Liver (tissue), 3 donors: ENCODE measurements around the gene TAS1R1.

ENCODE experiments used
- FOXA1 ChIP-seq: IDR thresholded peaks from 2 replicates; pipeline ENCODE4 v1.6.1; 2016; ENCODE audit warnings: antibody characterized with exemption
- GABPA ChIP-seq, 2 donors: IDR thresholded peaks in 1 of 2; conservative IDR thresholded peaks in 1 of 2; 2 replicates each; pipeline ENCODE4 v1.6.1; 2016; ENCODE audit warnings: antibody characterized with exemption in 2 of 2, mild to moderate bottlenecking in 1 of 2, moderate library complexity in 1 of 2
- JUND ChIP-seq, 2 donors: IDR thresholded peaks; 2 replicates each; pipeline ENCODE4 v1.6.1; 2016; ENCODE audit warnings: antibody characterized with exemption in 2 of 2
- NR2F2 ChIP-seq: IDR thresholded peaks from 2 replicates; pipeline ENCODE4 v1.6.1; 2016; ENCODE audit warnings: antibody characterized with exemption
- RAD21 ChIP-seq, 2 donors: IDR thresholded peaks; 2 replicates each; pipeline ENCODE4 v1.6.1; 2016; ENCODE audit warnings: antibody characterized with exemption in 2 of 2, mild to moderate bottlenecking in 2 of 2
- RXRA ChIP-seq, 2 donors: IDR thresholded peaks; 2 replicates each; pipeline ENCODE4 v1.6.1; 2017 to 2018; ENCODE audit warnings: antibody characterized with exemption in 2 of 2, mild to moderate bottlenecking in 1 of 2
- SP1 ChIP-seq: IDR thresholded peaks from 2 replicates; pipeline ENCODE4 v1.6.1; 2018; ENCODE audit warnings: antibody characterized with exemption, mild to moderate bottlenecking
- TAF1 ChIP-seq: conservative IDR thresholded peaks from 2 replicates; pipeline ENCODE4 v1.6.1; 2016; ENCODE audit warnings: antibody characterized with exemption, mild to moderate bottlenecking
- YY1 ChIP-seq: IDR thresholded peaks from 2 replicates; pipeline ENCODE4 v1.6.1; 2016; ENCODE audit warnings: antibody characterized with exemption, mild to moderate bottlenecking
- TF ChIP-seq, protein P1 (sequence below): fragments of 150-350 bp; IDR thresholded peaks from 2 replicates; pipeline ENCODE4 v1.5.1; 2017; ENCODE audit warnings: improper control_type of control experiment, low read depth, low read length; ENCODE audit not compliant: missing input control
- TF ChIP-seq, protein P2 (sequence below): IDR thresholded peaks from 2 replicates; pipeline ENCODE4 v1.6.1; 2016; ENCODE audit warnings: antibody characterized with exemption, mild to moderate bottlenecking
- TF ChIP-seq, protein P3 (sequence below): IDR thresholded peaks from 2 replicates; pipeline ENCODE4 v1.6.1; 2016; ENCODE audit warnings: antibody characterized with exemption
- TF ChIP-seq, protein P4 (sequence below): IDR thresholded peaks from 2 replicates; pipeline ENCODE4 v1.6.1; 2016; ENCODE audit warnings: antibody characterized with exemption
- TF ChIP-seq, protein P5 (sequence below): IDR thresholded peaks from 2 replicates; pipeline ENCODE4 v1.6.1; 2016; ENCODE audit warnings: antibody characterized with exemption
- donor health status: healthy.
- donor health status: healthy.

DNA sequence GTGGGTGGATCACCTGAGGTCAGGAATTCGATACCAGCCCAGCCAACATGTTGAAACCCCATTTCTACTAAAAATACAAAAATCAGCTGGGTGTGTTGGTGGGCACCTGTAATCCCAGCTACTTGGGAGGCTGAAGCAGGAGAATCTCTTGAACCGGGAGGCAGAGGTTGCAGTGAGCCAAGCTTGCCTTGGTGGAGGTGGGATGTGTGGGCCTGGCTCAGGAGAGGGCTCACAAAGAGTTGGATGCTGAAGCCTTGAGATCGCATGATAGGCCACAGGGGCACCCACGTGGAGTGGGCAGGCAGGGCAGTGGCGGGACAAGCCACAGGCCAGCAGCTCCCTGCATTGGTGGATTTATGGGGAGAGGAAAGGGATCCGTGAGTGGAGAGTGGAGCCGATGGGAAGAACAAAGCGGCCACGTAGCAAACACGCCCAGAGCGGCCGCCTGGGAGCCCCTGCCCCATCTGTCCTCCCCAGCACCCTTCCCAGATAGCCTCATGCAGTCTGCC is 73.9 kb downstream of the TAS1R1 start:
- TF ChIP-seq, protein P1, sequence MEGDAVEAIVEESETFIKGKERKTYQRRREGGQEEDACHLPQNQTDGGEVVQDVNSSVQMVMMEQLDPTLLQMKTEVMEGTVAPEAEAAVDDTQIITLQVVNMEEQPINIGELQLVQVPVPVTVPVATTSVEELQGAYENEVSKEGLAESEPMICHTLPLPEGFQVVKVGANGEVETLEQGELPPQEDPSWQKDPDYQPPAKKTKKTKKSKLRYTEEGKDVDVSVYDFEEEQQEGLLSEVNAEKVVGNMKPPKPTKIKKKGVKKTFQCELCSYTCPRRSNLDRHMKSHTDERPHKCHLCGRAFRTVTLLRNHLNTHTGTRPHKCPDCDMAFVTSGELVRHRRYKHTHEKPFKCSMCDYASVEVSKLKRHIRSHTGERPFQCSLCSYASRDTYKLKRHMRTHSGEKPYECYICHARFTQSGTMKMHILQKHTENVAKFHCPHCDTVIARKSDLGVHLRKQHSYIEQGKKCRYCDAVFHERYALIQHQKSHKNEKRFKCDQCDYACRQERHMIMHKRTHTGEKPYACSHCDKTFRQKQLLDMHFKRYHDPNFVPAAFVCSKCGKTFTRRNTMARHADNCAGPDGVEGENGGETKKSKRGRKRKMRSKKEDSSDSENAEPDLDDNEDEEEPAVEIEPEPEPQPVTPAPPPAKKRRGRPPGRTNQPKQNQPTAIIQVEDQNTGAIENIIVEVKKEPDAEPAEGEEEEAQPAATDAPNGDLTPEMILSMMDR, result no peak
- TF ChIP-seq, protein P2, sequence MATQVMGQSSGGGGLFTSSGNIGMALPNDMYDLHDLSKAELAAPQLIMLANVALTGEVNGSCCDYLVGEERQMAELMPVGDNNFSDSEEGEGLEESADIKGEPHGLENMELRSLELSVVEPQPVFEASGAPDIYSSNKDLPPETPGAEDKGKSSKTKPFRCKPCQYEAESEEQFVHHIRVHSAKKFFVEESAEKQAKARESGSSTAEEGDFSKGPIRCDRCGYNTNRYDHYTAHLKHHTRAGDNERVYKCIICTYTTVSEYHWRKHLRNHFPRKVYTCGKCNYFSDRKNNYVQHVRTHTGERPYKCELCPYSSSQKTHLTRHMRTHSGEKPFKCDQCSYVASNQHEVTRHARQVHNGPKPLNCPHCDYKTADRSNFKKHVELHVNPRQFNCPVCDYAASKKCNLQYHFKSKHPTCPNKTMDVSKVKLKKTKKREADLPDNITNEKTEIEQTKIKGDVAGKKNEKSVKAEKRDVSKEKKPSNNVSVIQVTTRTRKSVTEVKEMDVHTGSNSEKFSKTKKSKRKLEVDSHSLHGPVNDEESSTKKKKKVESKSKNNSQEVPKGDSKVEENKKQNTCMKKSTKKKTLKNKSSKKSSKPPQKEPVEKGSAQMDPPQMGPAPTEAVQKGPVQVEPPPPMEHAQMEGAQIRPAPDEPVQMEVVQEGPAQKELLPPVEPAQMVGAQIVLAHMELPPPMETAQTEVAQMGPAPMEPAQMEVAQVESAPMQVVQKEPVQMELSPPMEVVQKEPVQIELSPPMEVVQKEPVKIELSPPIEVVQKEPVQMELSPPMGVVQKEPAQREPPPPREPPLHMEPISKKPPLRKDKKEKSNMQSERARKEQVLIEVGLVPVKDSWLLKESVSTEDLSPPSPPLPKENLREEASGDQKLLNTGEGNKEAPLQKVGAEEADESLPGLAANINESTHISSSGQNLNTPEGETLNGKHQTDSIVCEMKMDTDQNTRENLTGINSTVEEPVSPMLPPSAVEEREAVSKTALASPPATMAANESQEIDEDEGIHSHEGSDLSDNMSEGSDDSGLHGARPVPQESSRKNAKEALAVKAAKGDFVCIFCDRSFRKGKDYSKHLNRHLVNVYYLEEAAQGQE, result no peak
- TF ChIP-seq RXRA (IDR thresholded peaks at IDR 0.05) (no peak), NR2F2 (no peak), YY1 (no peak), SP1 (no peak), RAD21 (IDR thresholded peaks at IDR 0.05) (no peak), FOXA1 (no peak), JUND (IDR thresholded peaks at IDR 0.05) (no peak), TAF1 (no peak), GABPA (IDR thresholded peaks at IDR 0.05 in 1 of 2, conservative IDR thresholded peaks at IDR 0.05 in 1 of 2) (no peak)
- TF ChIP-seq, protein P3, sequence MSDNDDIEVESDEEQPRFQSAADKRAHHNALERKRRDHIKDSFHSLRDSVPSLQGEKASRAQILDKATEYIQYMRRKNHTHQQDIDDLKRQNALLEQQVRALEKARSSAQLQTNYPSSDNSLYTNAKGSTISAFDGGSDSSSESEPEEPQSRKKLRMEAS, result no peak
- TF ChIP-seq, protein P4, sequence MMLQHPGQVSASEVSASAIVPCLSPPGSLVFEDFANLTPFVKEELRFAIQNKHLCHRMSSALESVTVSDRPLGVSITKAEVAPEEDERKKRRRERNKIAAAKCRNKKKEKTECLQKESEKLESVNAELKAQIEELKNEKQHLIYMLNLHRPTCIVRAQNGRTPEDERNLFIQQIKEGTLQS, result no peak
- TF ChIP-seq, protein P5, sequence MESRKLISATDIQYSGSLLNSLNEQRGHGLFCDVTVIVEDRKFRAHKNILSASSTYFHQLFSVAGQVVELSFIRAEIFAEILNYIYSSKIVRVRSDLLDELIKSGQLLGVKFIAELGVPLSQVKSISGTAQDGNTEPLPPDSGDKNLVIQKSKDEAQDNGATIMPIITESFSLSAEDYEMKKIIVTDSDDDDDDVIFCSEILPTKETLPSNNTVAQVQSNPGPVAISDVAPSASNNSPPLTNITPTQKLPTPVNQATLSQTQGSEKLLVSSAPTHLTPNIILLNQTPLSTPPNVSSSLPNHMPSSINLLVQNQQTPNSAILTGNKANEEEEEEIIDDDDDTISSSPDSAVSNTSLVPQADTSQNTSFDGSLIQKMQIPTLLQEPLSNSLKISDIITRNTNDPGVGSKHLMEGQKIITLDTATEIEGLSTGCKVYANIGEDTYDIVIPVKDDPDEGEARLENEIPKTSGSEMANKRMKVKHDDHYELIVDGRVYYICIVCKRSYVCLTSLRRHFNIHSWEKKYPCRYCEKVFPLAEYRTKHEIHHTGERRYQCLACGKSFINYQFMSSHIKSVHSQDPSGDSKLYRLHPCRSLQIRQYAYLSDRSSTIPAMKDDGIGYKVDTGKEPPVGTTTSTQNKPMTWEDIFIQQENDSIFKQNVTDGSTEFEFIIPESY, result no peak
